Measurements from ENCODE around the gene WDR89.

The WDR89 gene

DNA sequence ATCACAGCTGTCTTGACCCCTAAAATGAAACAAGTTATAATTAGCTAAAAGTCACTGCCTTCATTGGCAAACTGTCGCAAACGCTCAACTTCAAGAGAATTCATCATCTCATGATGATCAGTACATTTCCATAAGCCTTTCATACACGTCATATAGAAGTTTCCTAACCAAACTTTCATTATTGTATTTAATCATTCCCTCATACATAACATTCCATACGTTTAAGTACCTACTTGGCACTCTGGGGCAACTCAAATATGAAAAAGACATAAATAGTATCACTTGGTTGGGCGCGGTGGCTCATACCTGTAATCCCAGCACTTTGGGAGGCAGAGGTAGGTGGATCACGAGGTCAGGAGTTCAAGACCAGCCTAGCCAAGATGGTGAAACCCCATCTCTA is 86.1 kb downstream of the WDR89 start:
- Mint-ChIP-seq H3K36me3 (ENCODE audit: insufficient read depth) (no peaks in the 10 kb centered on the region), H3K9me3 (no peaks in the 10 kb centered on the region), H3K4me3 (no peak overlapping the region), H3K27ac (no peak overlapping the region), H3K4me1 (ENCODE audit: low read depth in 2 of 2) (no peaks in the 10 kb centered on the region), H3K27me3 (peaks cover 0 to 7% of the 10 kb centered on the region in 2 donors)
- ATAC-seq (replicated peaks): no peak
- DNase-seq: no peak

DNA sequence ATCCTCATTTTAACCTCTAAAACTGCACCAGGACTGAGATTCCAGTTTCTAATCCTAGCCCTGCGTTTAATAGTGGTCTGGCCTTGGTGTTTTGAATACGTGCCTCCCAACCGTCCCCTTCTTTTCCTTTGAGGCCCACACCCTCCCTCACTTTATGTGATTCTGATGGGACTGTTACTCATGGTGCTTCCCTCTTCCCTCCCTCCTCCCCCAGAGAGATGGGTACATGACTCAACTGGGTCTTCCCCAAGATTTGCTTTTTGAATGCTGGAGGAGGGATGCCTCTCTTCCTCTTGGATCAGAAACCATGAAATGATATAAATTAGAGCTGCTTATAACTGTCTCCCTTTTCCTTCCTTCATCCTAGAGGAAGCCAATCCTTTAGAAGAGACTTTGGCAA is 90.3 kb downstream of the WDR89 start:
- Mint-ChIP-seq H3K36me3 (ENCODE audit: insufficient read depth) (no peaks in the 10 kb centered on the region), H3K27ac (peak overlapping the region in 1 of 2 donors; percentile 29), H3K9me3 (no peaks in the 10 kb centered on the region), H3K27me3 (no peaks in the 10 kb centered on the region), H3K4me3 (no peak overlapping the region), H3K4me1 (ENCODE audit: low read depth in 2 of 2) (no peaks in the 10 kb centered on the region)
- DNase-seq (no peak), ATAC-seq (replicated peaks) (no peak)

- ATAC-seq (replicated peaks): no peak
- Mint-ChIP-seq H3K36me3 (ENCODE audit: insufficient read depth) (peaks cover 12% of the 10 kb centered on the region), H3K4me1 (ENCODE audit: low read depth in 2 of 2) (peaks cover 5 to 10% of the 10 kb centered on the region in 2 donors), H3K27ac (no peak overlapping the region), H3K9me3 (no peaks in the 10 kb centered on the region), H3K27me3 (no peaks in the 10 kb centered on the region), H3K4me3 (no peak overlapping the region)
- no peak for DNase-seq
Observed at GRCh38 chr14:63547798-63548335, 93.8 kb downstream of the WDR89 start.
